ENCODE measurements around the gene KPNA6. TPM values are rescaled to one million over a fixed set of nuclear protein-coding genes. Genes with fewer than 3 reads are reported as not detected.

KPNA6 gene
- polyA plus RNA-seq, 3 donors, result 11.0 to 26.7 (median 20.2) TPM

DNA sequence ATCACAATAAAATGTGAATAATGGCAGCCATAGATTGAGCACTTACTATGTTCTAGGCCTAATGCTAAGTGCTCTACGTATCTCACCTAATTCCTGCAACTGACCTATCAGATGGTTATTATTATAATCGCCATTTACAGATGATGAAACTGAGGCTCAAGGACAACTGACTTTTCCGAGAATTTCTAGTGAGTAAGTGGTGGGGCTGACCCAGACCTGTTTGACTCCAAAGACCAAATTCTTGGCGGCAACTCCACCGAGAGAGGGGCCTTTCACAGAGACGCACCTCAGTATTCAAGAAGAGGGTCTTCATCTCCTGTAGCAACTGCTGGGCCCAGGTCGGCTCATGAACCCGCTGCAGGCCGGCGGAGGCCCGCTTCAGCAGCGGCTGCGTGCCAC lies 113.7 kb downstream of the KPNA6 start:
- peaks cover 0 to 2% (median 2%) of the 10 kb centered on the region in 3 donors for H3K27me3 Mint-ChIP-seq (ENCODE audit: low read depth in 3 of 3)
- Histone ChIP-seq H3K79me2 (ENCODE audit: insufficient read depth, low read length) (peaks cover 31% of the 10 kb centered on the region), H4K20me1 (ENCODE audit: insufficient read depth, low read length) (no peaks in the 10 kb centered on the region), H3K4me2 (replicated peaks; ENCODE audit: extremely low read depth, low read length, poor library complexity, severe bottlenecking) (peak overlapping the region; percentile 93), H3K27ac (ENCODE audit: low read depth in 1 of 2, low read length in 2 of 2) (peak overlapping the region in 1 of 2 donors; percentile 99), H3K4me1 (ENCODE audit: control insufficient read depth in 1 of 2, insufficient read depth in 2 of 2, low read length in 2 of 2) (peaks cover 18 to 28% of the 10 kb centered on the region in 2 donors), H3K4me3 (replicated peaks in 1 of 3; ENCODE audit: low read depth in 2 of 3, low read length in 3 of 3) (peak overlapping the region; percentile 53 to 98 (median 82)), H3K9me3 (replicated peaks in 1 of 2; ENCODE audit: control insufficient read depth in 1 of 2, insufficient read depth in 1 of 2, low read length in 2 of 2) (no peaks in the 10 kb centered on the region), H3K36me3 (replicated peaks in 1 of 2; ENCODE audit: control insufficient read depth in 1 of 2, insufficient read depth in 2 of 2, low read length in 2 of 2) (peaks cover 19 to 49% of the 10 kb centered on the region in 2 donors), H3K27me3 (ENCODE audit: control insufficient read depth in 2 of 2, insufficient read depth in 2 of 2, low read length in 2 of 2) (no peaks in the 10 kb centered on the region), H3K9ac (ENCODE audit: insufficient read depth, low read length, poor library complexity, severe bottlenecking) (peak overlapping the region; percentile 92), H2AFZ (ENCODE audit: insufficient read depth, low read depth, low read length, poor library complexity, severe bottlenecking) (peak overlapping the region; percentile 92)
- no peak for DNase-seq
- H3K36me3 Mint-ChIP-seq, result peaks cover 34 to 63% of the 10 kb centered on the region in 2 donors
- intact Hi-C loops (cut with micrococcal nuclease), result loop anchor here in 1 of 2 donors (10.0 kb wide), 1 partner anchor 173 kb away; the partner anchor contains the start of gene BSDC1
- H3K4me3 Mint-ChIP-seq, result peak overlapping the region; percentile 97 to 98
- H3K27ac Mint-ChIP-seq, result peak overlapping the region; percentile 97 to 100 (median 98)
- peaks cover 29% of the 10 kb centered on the region for H3K4me1 Mint-ChIP-seq
- TF ChIP-seq, protein P1, sequence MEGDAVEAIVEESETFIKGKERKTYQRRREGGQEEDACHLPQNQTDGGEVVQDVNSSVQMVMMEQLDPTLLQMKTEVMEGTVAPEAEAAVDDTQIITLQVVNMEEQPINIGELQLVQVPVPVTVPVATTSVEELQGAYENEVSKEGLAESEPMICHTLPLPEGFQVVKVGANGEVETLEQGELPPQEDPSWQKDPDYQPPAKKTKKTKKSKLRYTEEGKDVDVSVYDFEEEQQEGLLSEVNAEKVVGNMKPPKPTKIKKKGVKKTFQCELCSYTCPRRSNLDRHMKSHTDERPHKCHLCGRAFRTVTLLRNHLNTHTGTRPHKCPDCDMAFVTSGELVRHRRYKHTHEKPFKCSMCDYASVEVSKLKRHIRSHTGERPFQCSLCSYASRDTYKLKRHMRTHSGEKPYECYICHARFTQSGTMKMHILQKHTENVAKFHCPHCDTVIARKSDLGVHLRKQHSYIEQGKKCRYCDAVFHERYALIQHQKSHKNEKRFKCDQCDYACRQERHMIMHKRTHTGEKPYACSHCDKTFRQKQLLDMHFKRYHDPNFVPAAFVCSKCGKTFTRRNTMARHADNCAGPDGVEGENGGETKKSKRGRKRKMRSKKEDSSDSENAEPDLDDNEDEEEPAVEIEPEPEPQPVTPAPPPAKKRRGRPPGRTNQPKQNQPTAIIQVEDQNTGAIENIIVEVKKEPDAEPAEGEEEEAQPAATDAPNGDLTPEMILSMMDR (IDR thresholded peaks at IDR 0.05), result no peak
- WGBS (ENCODE audit: insufficient coverage), result 17% methylated on average over 12 of the region's 13 CpGs
- no peaks in the 10 kb centered on the region for H3K9me3 Mint-ChIP-seq

DNA sequence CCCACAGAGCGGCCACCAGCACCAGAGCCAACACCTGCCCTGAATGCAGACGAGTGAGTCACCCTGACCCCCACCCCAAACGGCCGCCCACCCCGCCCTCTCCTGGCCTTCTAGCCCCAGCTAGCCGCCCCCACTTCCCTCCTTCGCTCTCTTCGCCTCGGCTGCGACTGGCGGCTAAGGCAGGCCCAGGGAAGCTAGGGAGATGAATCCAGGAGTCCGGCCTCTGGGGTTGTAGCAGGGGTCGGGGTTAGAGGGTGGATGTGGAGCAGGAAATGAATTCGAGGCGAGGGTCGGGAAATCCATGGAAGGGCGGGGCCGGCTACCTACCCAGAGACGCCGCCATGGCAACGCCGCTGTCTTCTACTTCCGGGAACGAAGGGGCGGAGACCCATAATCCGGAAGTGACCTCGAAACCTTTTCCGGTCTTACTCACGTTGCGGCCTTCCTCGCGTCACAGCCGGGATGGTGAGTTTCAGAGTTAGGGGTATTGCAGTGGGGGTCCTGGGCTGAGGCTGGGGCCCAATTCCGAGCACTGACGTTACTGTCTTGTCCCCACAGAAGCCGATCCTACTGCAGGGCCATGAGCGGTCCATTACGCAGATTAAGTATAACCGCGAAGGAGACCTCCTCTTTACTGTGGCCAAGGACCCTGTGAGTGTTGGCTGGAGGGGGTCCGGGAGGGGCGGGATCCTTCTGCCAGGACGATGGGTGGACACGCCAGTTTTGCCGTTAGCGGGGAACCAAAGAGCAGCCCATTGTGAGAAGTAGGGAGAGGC lies 114.3 kb downstream of the KPNA6 start, which contains the start of the genes EIF3I and TMEM234:
Gene EIF3I, plus strand, starts transcription at position 428 of the 776 bp plus-strand sequence. Its CDS starts 35 bp downstream, at position 463.
Gene TMEM234, minus strand, starts transcription at position 374 of the 776 bp plus-strand sequence. Its CDS starts 31 bp downstream, at position 343.
- intact Hi-C loops (cut with micrococcal nuclease), result loop anchor here in 1 of 2 donors (10.0 kb wide), 1 partner anchor 173 kb away; the partner anchor contains the start of gene BSDC1
- H3K36me3 ChIP-seq (replicated peaks in 1 of 2; ENCODE audit: control insufficient read depth in 1 of 2, insufficient read depth in 2 of 2, low read length in 2 of 2), result peaks cover 20 to 47% of the 10 kb centered on the region in 2 donors
- peaks cover 18 to 28% of the 10 kb centered on the region in 2 donors for H3K4me1 ChIP-seq (ENCODE audit: control insufficient read depth in 1 of 2, insufficient read depth in 2 of 2, low read length in 2 of 2)
- WGBS (ENCODE audit: insufficient coverage), result under 1% methylated on average over 32 of the region's 46 CpGs
- peaks cover 31% of the 10 kb centered on the region for H3K79me2 ChIP-seq (ENCODE audit: insufficient read depth, low read length)
- peak within 1 kb of the TSS; percentile 97 to 98 for H3K4me3 Mint-ChIP-seq
- peak within 1 kb of the TSS; percentile 65 to 99 for H3K27ac ChIP-seq (ENCODE audit: low read depth in 1 of 2, low read length in 2 of 2)
- peak; percentile 91 to 96 (median 96) for DNase-seq
- peaks cover 28% of the 10 kb centered on the region for H3K4me1 Mint-ChIP-seq
- no peaks in the 10 kb centered on the region for H3K9me3 Mint-ChIP-seq
- H4K20me1 ChIP-seq (ENCODE audit: insufficient read depth, low read length), result no peaks in the 10 kb centered on the region
- TF ChIP-seq, protein P1 (IDR thresholded peaks at IDR 0.05), result no peak
- H3K4me2 ChIP-seq (replicated peaks; ENCODE audit: extremely low read depth, low read length, poor library complexity, severe bottlenecking), result peak within 1 kb of the TSS; percentile 93
- H3K9ac ChIP-seq (ENCODE audit: insufficient read depth, low read length, poor library complexity, severe bottlenecking), result peak within 1 kb of the TSS; percentile 92
- H3K9me3 ChIP-seq (replicated peaks in 1 of 2; ENCODE audit: control insufficient read depth in 1 of 2, insufficient read depth in 1 of 2, low read length in 2 of 2), result no peaks in the 10 kb centered on the region
- H3K4me3 ChIP-seq (replicated peaks in 1 of 3; ENCODE audit: low read depth in 2 of 3, low read length in 3 of 3), result peak within 1 kb of the TSS; percentile 53 to 98 (median 82)
- peaks cover 28 to 63% of the 10 kb centered on the region in 2 donors for H3K36me3 Mint-ChIP-seq
- peaks cover 0 to 2% (median 2%) of the 10 kb centered on the region in 3 donors for H3K27me3 Mint-ChIP-seq (ENCODE audit: low read depth in 3 of 3)
- H2AFZ ChIP-seq (ENCODE audit: insufficient read depth, low read depth, low read length, poor library complexity, severe bottlenecking), result peak within 1 kb of the TSS; percentile 92
- peak within 1 kb of the TSS; percentile 97 to 100 (median 98) for H3K27ac Mint-ChIP-seq
- no peaks in the 10 kb centered on the region for H3K27me3 ChIP-seq (ENCODE audit: control insufficient read depth in 2 of 2, insufficient read depth in 2 of 2, low read length in 2 of 2)
